GM23338 (cell line): ENCODE results near the gene THSD8. TPM values are rescaled to one million over a fixed set of nuclear protein-coding genes. Genes with fewer than 3 reads are reported as not detected.

Experiments
- ATAC-seq: fragments of 200-7000 bp; cut with Tn5 transposase; 3 replicates; pipeline ENCODE4 v1.9.1; 2020
- DNase-seq: peaks from one replicate; pipeline ENCODE4 v3.0.0-alpha.2; 2015; ENCODE audit warnings: low spot score
- H2AFZ ChIP-seq: fragments of 200-600 bp; sonication (generic); 2 replicates; pipeline ENCODE4 v1.8.0; 2016; ENCODE audit warnings: antibody characterized with exemption, mild to moderate bottlenecking, moderate library complexity
- H3F3A ChIP-seq: fragments of 200-600 bp; sonication (generic); replicated peaks from 2 replicates; pipeline ENCODE4 v1.8.0; 2017; ENCODE audit warnings: antibody characterized with exemption, mixed run types, low read depth
- H3K27ac ChIP-seq: fragments of 200-600 bp; sonication (generic); 2 replicates; pipeline ENCODE4 v1.6.1; 2016; ENCODE audit warnings: low read depth
- H3K27me3 ChIP-seq: fragments of 200-600 bp; sonication (generic); 2 replicates; pipeline ENCODE4 v1.8.0; 2016; ENCODE audit warnings: mild to moderate bottlenecking, mixed run types, moderate library complexity; ENCODE audit not compliant: insufficient read depth
- H3K36me3 ChIP-seq: fragments of 200-600 bp; sonication (generic); 2 replicates; pipeline ENCODE4 v1.8.0; 2016; ENCODE audit warnings: mild to moderate bottlenecking; ENCODE audit not compliant: insufficient read depth
- H3K4me1 ChIP-seq: fragments of 200-600 bp; sonication (generic); 2 replicates; pipeline ENCODE4 v1.8.0; 2016; ENCODE audit warnings: mild to moderate bottlenecking, moderate library complexity; ENCODE audit not compliant: insufficient read depth
- H3K4me2 ChIP-seq: fragments of 200-600 bp; sonication (generic); 2 replicates; pipeline ENCODE4 v1.7.1; 2017; ENCODE audit warnings: mixed run types
- H3K4me3 ChIP-seq: fragments of 200-600 bp; sonication (generic); 2 replicates; pipeline ENCODE4 v1.6.1; 2016; ENCODE audit warnings: mixed run types
- H3K79me2 ChIP-seq: fragments of 200-600 bp; sonication (generic); replicated peaks from 2 replicates; pipeline ENCODE4 v1.8.0; 2017; ENCODE audit warnings: mild to moderate bottlenecking; ENCODE audit not compliant: insufficient read depth
- H3K9me2 ChIP-seq: fragments of 200-600 bp; sonication (generic); 2 replicates; pipeline ENCODE4 v1.8.0; 2017; ENCODE audit not compliant: insufficient read depth
- H4K20me1 ChIP-seq: fragments of 200-600 bp; sonication (generic); replicated peaks from 2 replicates; pipeline ENCODE4 v1.8.0; 2017; ENCODE audit warnings: mild to moderate bottlenecking; ENCODE audit not compliant: insufficient read depth
- H3K27ac Mint-ChIP-seq: 2 replicates; pipeline ENCODE4 v1.8.0; 2020; ENCODE audit warnings: inconsistent platforms, mild to moderate bottlenecking, moderate library complexity, mixed read lengths
- H3K27me3 Mint-ChIP-seq: 3 replicates; pipeline ENCODE4 v1.8.0; 2022; ENCODE audit warnings: low read depth, mild to moderate bottlenecking, moderate library complexity, mixed read lengths, inconsistent platforms; ENCODE audit not compliant: insufficient read depth, poor library complexity
- H3K36me3 Mint-ChIP-seq: 3 replicates; pipeline ENCODE4 v1.8.0; 2021; ENCODE audit warnings: low read depth, mild to moderate bottlenecking, inconsistent platforms, moderate library complexity, mixed read lengths
- H3K4me1 Mint-ChIP-seq: 3 replicates; pipeline ENCODE4 v1.8.0; 2020; ENCODE audit warnings: mild to moderate bottlenecking, inconsistent platforms, mixed read lengths
- H3K4me3 Mint-ChIP-seq: 3 replicates; pipeline ENCODE4 v1.8.0; 2021; ENCODE audit warnings: moderate library complexity, mild to moderate bottlenecking, inconsistent platforms, mixed read lengths
- H3K9me3 Mint-ChIP-seq: 3 replicates; pipeline ENCODE4 v1.8.0; 2020; ENCODE audit warnings: moderate library complexity, mild to moderate bottlenecking, inconsistent platforms, mixed read lengths
- CREB1 ChIP-seq: fragments of 250-450 bp; sonication (Bioruptor Pico); IDR thresholded peaks from 2 replicates; pipeline ENCODE4 v1.5.0; 2020; ENCODE audit warnings: low read depth, mild to moderate bottlenecking, moderate library complexity
- CTCF ChIP-seq, 2 experiments: fragments of 200-600 bp in 1 of 2; sonication (generic) in 1 of 2; conservative IDR thresholded peaks; 2 replicates each; pipeline versions ENCODE4 v1.5.1 to v1.6.1; 2016 to 2017; ENCODE audit warnings: antibody characterized with exemption in 2 of 2, low read depth in 2 of 2, mild to moderate bottlenecking in 2 of 2, moderate library complexity in 1 of 2
- EZH2 ChIP-seq: fragments of 200-600 bp; sonication (generic); IDR thresholded peaks from one replicate; pipeline ENCODE4 v1.8.0; 2017; ENCODE audit warnings: antibody characterized with exemption, mild to moderate bottlenecking, low read depth; ENCODE audit not compliant: unreplicated experiment
- EZH2phosphoT487 ChIP-seq: fragments of 200-600 bp; sonication (generic); IDR thresholded peaks from one replicate; pipeline ENCODE4 v1.8.1; 2018; ENCODE audit warnings: antibody characterized with exemption; ENCODE audit not compliant: unreplicated experiment
- JUNB ChIP-seq: IDR thresholded peaks from one replicate; pipeline ENCODE4 v1.6.1; 2016; ENCODE audit warnings: antibody characterized with exemption; ENCODE audit not compliant: unreplicated experiment
- NANOG ChIP-seq: IDR thresholded peaks from 2 replicates; pipeline ENCODE4 v1.6.1; 2016; ENCODE audit warnings: antibody characterized with exemption, borderline replicate concordance
- POLR2AphosphoS5 ChIP-seq: IDR thresholded peaks from 2 replicates; pipeline ENCODE4 v1.6.1; 2016; ENCODE audit warnings: antibody characterized with exemption, low read depth
- REST ChIP-seq: IDR thresholded peaks from one replicate; pipeline ENCODE4 v1.6.1; 2018; ENCODE audit warnings: antibody characterized with exemption; ENCODE audit not compliant: unreplicated experiment
- STAT1 ChIP-seq: IDR thresholded peaks from one replicate; pipeline ENCODE4 v1.6.1; 2016; ENCODE audit warnings: antibody characterized with exemption; ENCODE audit not compliant: unreplicated experiment
- ZNF114 ChIP-seq: fragments of 250-450 bp; sonication (Bioruptor Pico); IDR thresholded peaks from 2 replicates; pipeline ENCODE4 v1.5.0; 2020; ENCODE audit warnings: mild to moderate bottlenecking, moderate library complexity
- ZNF331 ChIP-seq: fragments of 250-450 bp; sonication (Bioruptor Pico); IDR thresholded peaks from 2 replicates; pipeline ENCODE4 v1.5.0; 2020; ENCODE audit warnings: low read depth, mild to moderate bottlenecking, moderate library complexity
- polyA plus RNA-seq: library from polyadenylated mRNA; unstranded; fragments of >200 nt; fragmentation: Nextera tagmentation; extraction: Ambion mirVana; gene quantifications from 2 replicates; pipeline ENCODE4 v1.2.1, GENCODE V29; 2016
- total RNA-seq: library from RNA; depleted of rRNA; stranded (reverse); fragments of >200 nt; shearing (Covaris generic); gene quantifications from 2 replicates; pipeline ENCODE4 v1.2.3, GENCODE V29; 2014
- TF ChIP-seq, protein P1 (sequence below): IDR thresholded peaks from 2 replicates; pipeline ENCODE4 v1.6.1; 2016; ENCODE audit warnings: antibody characterized with exemption

Gene THSD8
- total and polyA plus RNA-seq, 2 experiments from 2014 or later, result 0.38 to 38.5 TPM

DNA sequence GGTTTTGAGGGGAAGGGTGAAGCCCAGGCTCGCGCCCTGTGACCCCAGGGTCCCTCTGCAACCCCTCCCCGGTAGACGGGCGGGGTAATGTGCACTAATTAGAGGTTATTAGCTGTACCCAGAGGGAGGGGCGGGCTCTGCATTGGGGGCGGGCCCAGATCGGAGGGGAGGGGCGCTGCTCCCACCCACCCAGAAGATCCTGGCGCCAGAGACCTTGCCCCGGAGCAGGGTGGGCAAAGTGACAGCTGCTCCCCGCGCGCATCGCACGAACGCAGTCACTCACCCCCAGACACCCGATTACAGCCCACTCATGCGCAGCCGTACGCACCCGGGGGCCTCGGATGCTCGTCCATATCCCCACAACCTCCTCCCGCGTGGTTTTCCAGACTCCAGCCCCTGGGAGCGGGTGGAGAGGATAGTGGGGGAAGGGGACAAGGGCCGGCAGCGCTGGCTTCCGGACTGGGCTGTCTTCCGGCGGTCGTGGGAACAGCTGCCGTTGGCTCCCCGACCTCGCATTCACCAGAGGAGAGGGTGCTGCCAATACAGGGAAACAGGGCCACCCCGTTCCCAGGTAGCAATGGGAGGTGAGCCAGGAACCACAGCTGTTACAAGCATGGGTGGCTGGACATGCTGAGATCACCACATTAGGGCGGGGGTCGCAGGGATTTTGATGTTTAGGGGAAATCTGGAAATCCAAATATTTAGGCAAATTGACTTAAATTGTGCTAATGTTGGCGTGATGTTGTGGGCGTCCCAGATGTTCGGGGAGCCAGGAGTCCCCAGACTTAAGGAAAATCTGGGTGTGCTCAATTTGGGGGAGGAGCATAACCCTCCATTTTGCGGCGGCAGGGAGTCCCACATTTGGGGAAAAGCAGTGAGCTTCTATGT lies 23.6 kb upstream of the THSD8 start:
- 0 out of 2 replicates have a peak, but pooled peaks cover 7% of the 10 kb centered on the region for H3K36me3 ChIP-seq
- H3K27ac ChIP-seq, result peak overlapping the region; percentile 79
- H4K20me1 ChIP-seq, result no peaks in the 10 kb centered on the region; the same call in 1 of the 2 replicates
- H3K79me2 ChIP-seq, result peaks cover 6% of the 10 kb centered on the region; the same call in 1 of the 2 replicates
- H2AFZ ChIP-seq, result peak overlapping the region; percentile 96
- TF ChIP-seq CREB1 (CRISPR knock-in tag) (no peak), ZNF331 (CRISPR knock-in tag) (no peak), REST (no peak), POLR2AphosphoS5 (peak; percentile 47)
- H3K4me1 Mint-ChIP-seq, result peaks cover 29% of the 10 kb centered on the region
- DNase-seq (peak; percentile 68), ATAC-seq (peak; percentile 21)
- peaks cover 18% of the 10 kb centered on the region for H3K4me1 ChIP-seq
- peaks cover 14% of the 10 kb centered on the region for H3K36me3 Mint-ChIP-seq
- H3K4me3 Mint-ChIP-seq, result peak overlapping the region; percentile 84
- H3K4me2 ChIP-seq, result peak overlapping the region; percentile 98
- H3K9me2 ChIP-seq, result no peaks in the 10 kb centered on the region
- H3K27me3 Mint-ChIP-seq, result peaks cover 16% of the 10 kb centered on the region
- no peaks in the 10 kb centered on the region; the same call in 2 of the 3 replicates for H3K9me3 Mint-ChIP-seq
- no peaks in the 10 kb centered on the region for H3K27me3 ChIP-seq
- peak overlapping the region; percentile 83 for H3K4me3 ChIP-seq
- peak overlapping the region; percentile 30; the same call in 1 of the 2 replicates for H3K27ac Mint-ChIP-seq
- peaks cover 38% of the 10 kb centered on the region for H3F3A ChIP-seq

- H3K4me3 Mint-ChIP-seq, result peak overlapping the region; percentile 84
- no peaks in the 10 kb centered on the region; the same call in 2 of the 3 replicates for H3K9me3 Mint-ChIP-seq
- Histone ChIP-seq H3K4me2 (peak overlapping the region; percentile 98), H3K4me1 (peaks cover 24% of the 10 kb centered on the region), H3K9me2 (no peaks in the 10 kb centered on the region), H3K27ac (peak overlapping the region; percentile 79), H4K20me1 (no peaks in the 10 kb centered on the region; the same call in 1 of the 2 replicates), H3K79me2 (peaks cover 5% of the 10 kb centered on the region; the same call in 1 of the 2 replicates), H3K4me3 (peak overlapping the region; percentile 83), H3K27me3 (no peaks in the 10 kb centered on the region), H3F3A (peaks cover 39% of the 10 kb centered on the region), H2AFZ (peak overlapping the region; percentile 19; the same call in 1 of the 2 replicates), H3K36me3 (0 out of 2 replicates have a peak, but pooled peaks cover 7% of the 10 kb centered on the region)
- no peak for ATAC-seq
- H3K27me3 Mint-ChIP-seq, result peaks cover 15% of the 10 kb centered on the region
- peaks cover 28% of the 10 kb centered on the region for H3K4me1 Mint-ChIP-seq
- TF ChIP-seq, protein P1, sequence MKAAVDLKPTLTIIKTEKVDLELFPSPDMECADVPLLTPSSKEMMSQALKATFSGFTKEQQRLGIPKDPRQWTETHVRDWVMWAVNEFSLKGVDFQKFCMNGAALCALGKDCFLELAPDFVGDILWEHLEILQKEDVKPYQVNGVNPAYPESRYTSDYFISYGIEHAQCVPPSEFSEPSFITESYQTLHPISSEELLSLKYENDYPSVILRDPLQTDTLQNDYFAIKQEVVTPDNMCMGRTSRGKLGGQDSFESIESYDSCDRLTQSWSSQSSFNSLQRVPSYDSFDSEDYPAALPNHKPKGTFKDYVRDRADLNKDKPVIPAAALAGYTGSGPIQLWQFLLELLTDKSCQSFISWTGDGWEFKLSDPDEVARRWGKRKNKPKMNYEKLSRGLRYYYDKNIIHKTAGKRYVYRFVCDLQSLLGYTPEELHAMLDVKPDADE, result no peak
- TF ChIP-seq NANOG, result no peak
- no peak for TF ChIP-seq EZH2
- no peak for TF ChIP-seq ZNF114 (CRISPR knock-in tag)
- TF ChIP-seq CTCF (conservative IDR thresholded peaks at IDR 0.05; ENCODE audit: low read depth in 2 of 2), result no peak
- no peak for TF ChIP-seq STAT1
- no peak for TF ChIP-seq ZNF331 (CRISPR knock-in tag)
- no peak for TF ChIP-seq CREB1 (CRISPR knock-in tag)
- TF ChIP-seq EZH2phosphoT487, result no peak
- no peak for TF ChIP-seq REST
- no peak for TF ChIP-seq JUNB
- peaks cover 8% of the 10 kb centered on the region for H3K36me3 Mint-ChIP-seq
- peak; percentile 54 for DNase-seq
- H3K27ac Mint-ChIP-seq, result no peak overlapping the region; the same call in 1 of the 2 replicates
Measured at GRCh38 chr19:12778905-12779161, 23.0 kb upstream of the THSD8 start.
